WTC11 (cell line): ENCODE measurements around the gene RPL37. TPM values are rescaled to one million over a fixed set of nuclear protein-coding genes. Genes with fewer than 3 reads are reported as not detected.
"Not testable (repeated sequence)": the region's sequence is repeated elsewhere in the genome, so short reads cannot be mapped to it uniquely, and the experiment has no call there.

Source experiments
- ATAC-seq: fragments of 200-7000 bp; cut with Tn5 transposase; 2 replicates; pipeline ENCODE4 v1.10.0; 2021; ENCODE audit warnings: mild to moderate bottlenecking, moderate library complexity
- CTCF ChIA-PET: fragments of 300-600 bp; sonication (Branson Sonifier 250); formaldehyde crosslinking; loops from one replicate; lab custom pipeline; 2021; ENCODE audit warnings: antibody characterized with exemption; lab: Charles Lee
- POLR2A ChIA-PET: fragments of 350-600 bp; sonication (Branson Sonifier 250); formaldehyde crosslinking; loops from one replicate; lab custom pipeline; 2021; ENCODE audit warnings: antibody characterized with exemption; lab: Charles Lee
- DNase-seq: peaks from one replicate; pipeline ENCODE4 v3.0.0; 2021; ENCODE audit warnings: low spot score
- H3K27ac Mint-ChIP-seq: 2 replicates; pipeline ENCODE4 v1.8.0; 2021; ENCODE audit warnings: mixed read lengths
- H3K27me3 Mint-ChIP-seq: 2 replicates; pipeline ENCODE4 v1.8.0; 2021; ENCODE audit warnings: low read depth, mild to moderate bottlenecking, moderate library complexity, mixed read lengths
- H3K36me3 Mint-ChIP-seq: 2 replicates; pipeline ENCODE4 v1.8.0; 2021; ENCODE audit warnings: mixed read lengths
- H3K4me1 Mint-ChIP-seq: 2 replicates; pipeline ENCODE4 v1.8.0; 2022; ENCODE audit warnings: mixed read lengths
- H3K4me3 Mint-ChIP-seq: 2 replicates; pipeline ENCODE4 v1.8.0; 2021; ENCODE audit warnings: mild to moderate bottlenecking, moderate library complexity, mixed read lengths
- H3K9me3 Mint-ChIP-seq: 2 replicates; pipeline ENCODE4 v1.8.0; 2021; ENCODE audit warnings: mixed read lengths
- ATF1 ChIP-seq: sonication (generic); formaldehyde crosslinking; IDR thresholded peaks from 2 replicates; pipeline ENCODE4 v1.8.1; 2023; ENCODE audit warnings: mild to moderate bottlenecking, moderate library complexity, missing genetic modification reagents
- CBFB ChIP-seq: sonication (generic); formaldehyde crosslinking; IDR thresholded peaks from 2 replicates; pipeline ENCODE4 v1.8.1; 2022; ENCODE audit warnings: mild to moderate bottlenecking, low read depth, missing genetic modification reagents
- ESRRA ChIP-seq: sonication (generic); formaldehyde crosslinking; IDR thresholded peaks from 2 replicates; pipeline ENCODE4 v1.8.1; 2022; ENCODE audit warnings: mild to moderate bottlenecking, missing genetic modification reagents, borderline replicate concordance
- FOXK1 ChIP-seq: sonication (generic); formaldehyde crosslinking; IDR thresholded peaks from 2 replicates; pipeline ENCODE4 v1.8.0; 2022; ENCODE audit warnings: mild to moderate bottlenecking, moderate library complexity, missing genetic modification reagents
- GRHL2 ChIP-seq: fragments of 250-450 bp; sonication (Bioruptor Pico); IDR thresholded peaks from 2 replicates; pipeline ENCODE4 v1.8.0; 2022; ENCODE audit warnings: mild to moderate bottlenecking, moderate library complexity; ENCODE audit not compliant: insufficient replicate concordance, severe bottlenecking
- HMGA2 ChIP-seq: fragments of 250-450 bp; sonication (Bioruptor Pico); IDR thresholded peaks from 2 replicates; pipeline ENCODE4 v1.4.0; 2021; ENCODE audit warnings: mild to moderate bottlenecking, moderate library complexity
- IRF2 ChIP-seq: sonication (generic); formaldehyde crosslinking; IDR thresholded peaks from 2 replicates; pipeline ENCODE4 v1.8.0; 2022; ENCODE audit warnings: low read depth, missing genetic modification reagents, borderline replicate concordance
- NFE2L1 ChIP-seq: sonication (generic); formaldehyde crosslinking; IDR thresholded peaks from 2 replicates; pipeline ENCODE4 v1.8.1; 2023; ENCODE audit warnings: missing genetic modification reagents
- NR2C2 ChIP-seq: sonication (generic); formaldehyde crosslinking; IDR thresholded peaks from 2 replicates; pipeline ENCODE4 v1.8.0; 2022; ENCODE audit warnings: mild to moderate bottlenecking, missing genetic modification reagents
- PRRX2 ChIP-seq: fragments of 250-450 bp; sonication (Bioruptor Pico); IDR thresholded peaks from 2 replicates; pipeline ENCODE4 v1.8.0; 2021; ENCODE audit warnings: mild to moderate bottlenecking
- TEAD4 ChIP-seq: sonication (generic); formaldehyde crosslinking; IDR thresholded peaks from 2 replicates; pipeline ENCODE4 v1.8.0; 2022; ENCODE audit warnings: mild to moderate bottlenecking, missing genetic modification reagents
- TP53 ChIP-seq: sonication (generic); formaldehyde crosslinking; IDR thresholded peaks from 2 replicates; pipeline ENCODE4 v1.8.1; 2023; ENCODE audit warnings: mild to moderate bottlenecking, missing genetic modification reagents
- ZBTB21 ChIP-seq: sonication (generic); formaldehyde crosslinking; IDR thresholded peaks from 2 replicates; pipeline ENCODE4 v1.8.1; 2023; ENCODE audit warnings: mild to moderate bottlenecking, missing genetic modification reagents, borderline replicate concordance
- ZNF263 ChIP-seq: sonication (generic); formaldehyde crosslinking; IDR thresholded peaks from 2 replicates; pipeline ENCODE4 v1.8.1; 2022; ENCODE audit warnings: low read depth, mild to moderate bottlenecking, moderate library complexity, missing genetic modification reagents
- total RNA-seq: library from RNA; stranded (reverse); gene quantifications from 3 replicates; pipeline ENCODE4 v1.2.3, GENCODE V29; 2021
- TF ChIP-seq, protein P1 (sequence below): sonication (generic); formaldehyde crosslinking; IDR thresholded peaks from 2 replicates; pipeline ENCODE4 v1.8.1; 2022; ENCODE audit warnings: missing genetic modification reagents, borderline replicate concordance
- TF ChIP-seq, protein P2 (sequence below): fragments of 250-450 bp; sonication (Bioruptor Pico); IDR thresholded peaks from 2 replicates; pipeline ENCODE4 v1.9.0; 2021; ENCODE audit warnings: mild to moderate bottlenecking
- TF ChIP-seq, protein P3 (sequence below): sonication (generic); formaldehyde crosslinking; IDR thresholded peaks from 2 replicates; pipeline ENCODE4 v1.8.1; 2023; ENCODE audit warnings: mild to moderate bottlenecking, moderate library complexity, missing genetic modification reagents
- TF ChIP-seq, protein P4 (sequence below): sonication (generic); formaldehyde crosslinking; IDR thresholded peaks from 2 replicates; pipeline ENCODE4 v1.8.0; 2022; ENCODE audit warnings: mild to moderate bottlenecking, missing genetic modification reagents
- TF ChIP-seq, protein P5 (sequence below): sonication (generic); formaldehyde crosslinking; IDR thresholded peaks from 2 replicates; pipeline ENCODE4 v1.8.1; 2023; ENCODE audit warnings: mild to moderate bottlenecking, missing genetic modification reagents, moderate library complexity
- TF ChIP-seq, protein P6 (sequence below): sonication (generic); formaldehyde crosslinking; IDR thresholded peaks from 2 replicates; pipeline ENCODE4 v1.8.1; 2023; ENCODE audit warnings: mild to moderate bottlenecking, missing genetic modification reagents
- TF ChIP-seq, protein P7 (sequence below): sonication (generic); formaldehyde crosslinking; IDR thresholded peaks from 2 replicates; pipeline ENCODE4 v1.8.1; 2022; ENCODE audit warnings: low read depth, missing genetic modification reagents, borderline replicate concordance

Gene RPL37
- total RNA-seq, 1 experiment from 2014 or later: 1,405 TPM

DNA sequence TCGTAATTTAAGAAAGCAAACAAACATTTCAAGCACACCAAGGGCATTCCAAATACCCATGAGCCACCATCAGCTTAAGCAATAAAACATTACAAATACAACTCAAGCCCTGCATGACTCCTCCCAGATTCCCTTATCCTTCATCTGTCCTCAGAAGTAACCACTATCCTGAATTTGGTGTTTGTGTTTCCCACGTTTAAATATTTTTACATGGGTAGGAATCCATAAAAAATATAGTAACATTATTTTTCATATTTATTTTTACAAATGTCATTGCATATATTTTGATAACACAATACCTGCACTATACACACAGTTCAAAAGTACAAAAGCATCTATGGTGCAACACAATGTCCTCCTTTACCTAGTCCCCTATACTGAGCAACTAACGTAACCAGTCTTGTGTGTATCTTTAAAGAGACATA lies 43.3 kb downstream of the RPL37 start (continued):
- TF ChIP-seq, protein P1, sequence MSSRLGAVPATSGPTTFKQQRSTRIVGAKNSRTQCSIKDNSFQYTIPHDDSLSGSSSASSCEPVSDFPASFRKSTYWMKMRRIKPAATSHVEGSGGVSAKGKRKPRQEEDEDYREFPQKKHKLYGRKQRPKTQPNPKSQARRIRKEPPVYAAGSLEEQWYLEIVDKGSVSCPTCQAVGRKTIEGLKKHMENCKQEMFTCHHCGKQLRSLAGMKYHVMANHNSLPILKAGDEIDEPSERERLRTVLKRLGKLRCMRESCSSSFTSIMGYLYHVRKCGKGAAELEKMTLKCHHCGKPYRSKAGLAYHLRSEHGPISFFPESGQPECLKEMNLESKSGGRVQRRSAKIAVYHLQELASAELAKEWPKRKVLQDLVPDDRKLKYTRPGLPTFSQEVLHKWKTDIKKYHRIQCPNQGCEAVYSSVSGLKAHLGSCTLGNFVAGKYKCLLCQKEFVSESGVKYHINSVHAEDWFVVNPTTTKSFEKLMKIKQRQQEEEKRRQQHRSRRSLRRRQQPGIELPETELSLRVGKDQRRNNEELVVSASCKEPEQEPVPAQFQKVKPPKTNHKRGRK: no peak

DNA sequence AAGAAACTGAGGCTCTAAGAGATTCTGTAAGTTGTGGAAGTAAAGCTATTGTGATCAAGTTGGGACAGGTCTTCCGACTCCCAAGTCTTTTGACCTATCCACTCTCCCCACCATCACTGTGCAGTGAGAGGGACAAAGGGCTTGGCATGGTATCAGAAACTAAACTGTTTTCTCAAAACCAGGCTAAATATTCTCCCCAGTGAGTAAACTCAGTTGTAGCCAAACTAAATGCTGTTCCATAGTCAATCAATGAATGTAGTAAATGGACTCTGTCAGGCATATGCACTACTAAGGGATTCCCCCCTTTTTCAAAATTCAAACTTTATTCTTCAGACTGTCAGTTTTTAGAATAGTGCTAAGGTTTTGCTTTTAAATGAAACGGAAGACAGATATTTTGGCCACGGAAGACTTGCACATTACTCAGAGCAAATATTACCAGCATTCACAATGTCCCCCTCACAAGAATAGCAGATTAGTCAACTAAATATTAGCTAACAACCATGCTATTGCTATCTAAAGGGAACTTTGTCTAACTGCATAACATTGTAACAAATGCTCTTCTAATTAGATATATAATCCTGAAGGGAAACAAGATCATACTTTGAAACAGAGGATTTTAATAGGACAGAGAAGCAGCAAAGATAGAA lies 44.0 kb downstream of the RPL37 start:
- Mint-ChIP-seq H3K27me3 (no peaks in the 10 kb centered on the region), H3K9me3 (peaks cover 10% of the 10 kb centered on the region), H3K36me3 (peaks cover 29% of the 10 kb centered on the region), H3K4me1 (peaks cover 28% of the 10 kb centered on the region), H3K4me3 (no peak overlapping the region), H3K27ac (peak overlapping the region; percentile 1; the same call in 1 of the 2 replicates)
- no peak for DNase-seq
- no peak for ATAC-seq
- ChIA-PET CTCF (interaction anchor here (0.6 kb wide), 1 partner anchor 164 kb away, joined by 9 read pairs; no protein-coding TSS in a partner anchor), POLR2A (no interaction called here)
- TF ChIP-seq, protein P2, sequence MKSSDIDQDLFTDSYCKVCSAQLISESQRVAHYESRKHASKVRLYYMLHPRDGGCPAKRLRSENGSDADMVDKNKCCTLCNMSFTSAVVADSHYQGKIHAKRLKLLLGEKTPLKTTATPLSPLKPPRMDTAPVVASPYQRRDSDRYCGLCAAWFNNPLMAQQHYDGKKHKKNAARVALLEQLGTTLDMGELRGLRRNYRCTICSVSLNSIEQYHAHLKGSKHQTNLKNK: no peak
- no peak for TF ChIP-seq NFE2L1 (CRISPR knock-in tag)
- TF ChIP-seq IRF2: no peak
- TF ChIP-seq ATF1: no peak
- TF ChIP-seq ESRRA: no peak
- TF ChIP-seq CBFB (CRISPR knock-in tag): no peak
- TF ChIP-seq TP53 (CRISPR knock-in tag): no peak
- TF ChIP-seq, protein P3, sequence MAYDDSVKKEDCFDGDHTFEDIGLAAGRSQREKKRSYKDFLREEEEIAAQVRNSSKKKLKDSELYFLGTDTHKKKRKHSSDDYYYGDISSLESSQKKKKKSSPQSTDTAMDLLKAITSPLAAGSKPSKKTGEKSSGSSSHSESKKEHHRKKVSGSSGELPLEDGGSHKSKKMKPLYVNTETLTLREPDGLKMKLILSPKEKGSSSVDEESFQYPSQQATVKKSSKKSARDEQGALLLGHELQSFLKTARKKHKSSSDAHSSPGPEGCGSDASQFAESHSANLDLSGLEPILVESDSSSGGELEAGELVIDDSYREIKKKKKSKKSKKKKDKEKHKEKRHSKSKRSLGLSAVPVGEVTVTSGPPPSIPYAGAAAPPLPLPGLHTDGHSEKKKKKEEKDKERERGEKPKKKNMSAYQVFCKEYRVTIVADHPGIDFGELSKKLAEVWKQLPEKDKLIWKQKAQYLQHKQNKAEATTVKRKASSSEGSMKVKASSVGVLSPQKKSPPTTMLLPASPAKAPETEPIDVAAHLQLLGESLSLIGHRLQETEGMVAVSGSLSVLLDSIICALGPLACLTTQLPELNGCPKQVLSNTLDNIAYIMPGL (CRISPR knock-in tag): no peak
- no peak for TF ChIP-seq NR2C2
- TF ChIP-seq, protein P4, sequence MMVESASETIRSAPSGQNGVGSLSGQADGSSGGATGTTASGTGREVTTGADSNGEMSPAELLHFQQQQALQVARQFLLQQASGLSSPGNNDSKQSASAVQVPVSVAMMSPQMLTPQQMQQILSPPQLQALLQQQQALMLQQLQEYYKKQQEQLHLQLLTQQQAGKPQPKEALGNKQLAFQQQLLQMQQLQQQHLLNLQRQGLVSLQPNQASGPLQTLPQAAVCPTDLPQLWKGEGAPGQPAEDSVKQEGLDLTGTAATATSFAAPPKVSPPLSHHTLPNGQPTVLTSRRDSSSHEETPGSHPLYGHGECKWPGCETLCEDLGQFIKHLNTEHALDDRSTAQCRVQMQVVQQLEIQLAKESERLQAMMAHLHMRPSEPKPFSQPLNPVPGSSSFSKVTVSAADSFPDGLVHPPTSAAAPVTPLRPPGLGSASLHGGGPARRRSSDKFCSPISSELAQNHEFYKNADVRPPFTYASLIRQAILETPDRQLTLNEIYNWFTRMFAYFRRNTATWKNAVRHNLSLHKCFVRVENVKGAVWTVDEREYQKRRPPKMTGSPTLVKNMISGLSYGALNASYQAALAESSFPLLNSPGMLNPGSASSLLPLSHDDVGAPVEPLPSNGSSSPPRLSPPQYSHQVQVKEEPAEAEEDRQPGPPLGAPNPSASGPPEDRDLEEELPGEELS (CRISPR knock-in tag): no peak
- TF ChIP-seq TEAD4 (CRISPR knock-in tag): no peak
- no peak for TF ChIP-seq ZNF263 (CRISPR knock-in tag)
- TF ChIP-seq HMGA2: no peak

DNA sequence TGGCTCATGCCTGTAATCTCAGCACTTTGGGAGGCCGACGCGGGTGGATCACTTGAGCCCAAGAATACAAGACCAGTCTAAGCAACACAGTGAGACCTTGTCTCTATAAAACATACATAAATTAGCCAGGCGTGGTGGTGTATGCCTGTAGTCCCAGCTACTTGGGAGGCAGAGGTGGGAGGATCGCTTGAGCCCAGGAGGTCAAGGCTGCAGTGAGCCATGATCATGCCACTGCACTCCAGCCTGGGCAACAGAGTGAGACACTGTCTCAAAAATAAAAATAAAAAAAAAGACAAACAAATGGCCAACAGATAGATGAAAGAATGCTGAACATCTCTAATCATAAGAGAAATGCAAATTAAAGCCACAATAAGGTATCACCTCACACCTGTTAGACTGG lies 46.1 kb downstream of the RPL37 start:
- POLR2A ChIA-PET, H3K4me3 Mint-ChIP-seq, CTCF ChIA-PET, H3K27ac Mint-ChIP-seq, H3K27me3 Mint-ChIP-seq, DNase-seq, ATAC-seq: not testable (repeated sequence)
- peaks cover 10% of the 10 kb centered on the region for H3K9me3 Mint-ChIP-seq
- H3K36me3 Mint-ChIP-seq: peaks cover 21% of the 10 kb centered on the region
- H3K4me1 Mint-ChIP-seq: peaks cover 23% of the 10 kb centered on the region

DNA sequence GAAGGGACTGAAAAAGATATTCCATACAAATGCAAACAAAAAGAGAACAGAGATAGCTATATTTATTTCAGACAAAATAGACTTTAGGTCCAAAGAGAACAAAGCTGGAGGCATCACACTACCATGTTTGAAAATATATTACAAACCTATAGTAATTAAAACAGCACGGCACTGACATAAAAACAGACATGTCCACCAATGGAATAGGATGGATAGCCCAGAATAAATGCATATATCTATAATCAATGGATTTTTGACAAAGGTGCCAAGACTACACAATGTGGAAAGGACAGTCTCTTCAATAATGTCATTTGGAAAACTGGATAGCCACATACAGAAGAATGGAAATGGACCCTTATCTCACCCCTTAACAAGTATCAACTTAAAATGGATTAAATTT lies 47.0 kb downstream of the RPL37 start:
- H3K9me3 Mint-ChIP-seq: peaks cover 10% of the 10 kb centered on the region
- CTCF ChIA-PET: no interaction called here
- no peak overlapping the region for H3K4me3 Mint-ChIP-seq
- TF ChIP-seq, protein P5, sequence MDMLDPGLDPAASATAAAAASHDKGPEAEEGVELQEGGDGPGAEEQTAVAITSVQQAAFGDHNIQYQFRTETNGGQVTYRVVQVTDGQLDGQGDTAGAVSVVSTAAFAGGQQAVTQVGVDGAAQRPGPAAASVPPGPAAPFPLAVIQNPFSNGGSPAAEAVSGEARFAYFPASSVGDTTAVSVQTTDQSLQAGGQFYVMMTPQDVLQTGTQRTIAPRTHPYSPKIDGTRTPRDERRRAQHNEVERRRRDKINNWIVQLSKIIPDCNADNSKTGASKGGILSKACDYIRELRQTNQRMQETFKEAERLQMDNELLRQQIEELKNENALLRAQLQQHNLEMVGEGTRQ: no peak
- no peak for TF ChIP-seq PRRX2
- TF ChIP-seq, protein P6, sequence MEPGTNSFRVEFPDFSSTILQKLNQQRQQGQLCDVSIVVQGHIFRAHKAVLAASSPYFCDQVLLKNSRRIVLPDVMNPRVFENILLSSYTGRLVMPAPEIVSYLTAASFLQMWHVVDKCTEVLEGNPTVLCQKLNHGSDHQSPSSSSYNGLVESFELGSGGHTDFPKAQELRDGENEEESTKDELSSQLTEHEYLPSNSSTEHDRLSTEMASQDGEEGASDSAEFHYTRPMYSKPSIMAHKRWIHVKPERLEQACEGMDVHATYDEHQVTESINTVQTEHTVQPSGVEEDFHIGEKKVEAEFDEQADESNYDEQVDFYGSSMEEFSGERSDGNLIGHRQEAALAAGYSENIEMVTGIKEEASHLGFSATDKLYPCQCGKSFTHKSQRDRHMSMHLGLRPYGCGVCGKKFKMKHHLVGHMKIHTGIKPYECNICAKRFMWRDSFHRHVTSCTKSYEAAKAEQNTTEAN: no peak
- TF ChIP-seq GRHL2 (CRISPR knock-in tag): no peak
- TF ChIP-seq ZBTB21 (CRISPR knock-in tag): no peak
- TF ChIP-seq, protein P2: no peak
- no peak for TF ChIP-seq FOXK1 (CRISPR knock-in tag)
- TF ChIP-seq, protein P7, sequence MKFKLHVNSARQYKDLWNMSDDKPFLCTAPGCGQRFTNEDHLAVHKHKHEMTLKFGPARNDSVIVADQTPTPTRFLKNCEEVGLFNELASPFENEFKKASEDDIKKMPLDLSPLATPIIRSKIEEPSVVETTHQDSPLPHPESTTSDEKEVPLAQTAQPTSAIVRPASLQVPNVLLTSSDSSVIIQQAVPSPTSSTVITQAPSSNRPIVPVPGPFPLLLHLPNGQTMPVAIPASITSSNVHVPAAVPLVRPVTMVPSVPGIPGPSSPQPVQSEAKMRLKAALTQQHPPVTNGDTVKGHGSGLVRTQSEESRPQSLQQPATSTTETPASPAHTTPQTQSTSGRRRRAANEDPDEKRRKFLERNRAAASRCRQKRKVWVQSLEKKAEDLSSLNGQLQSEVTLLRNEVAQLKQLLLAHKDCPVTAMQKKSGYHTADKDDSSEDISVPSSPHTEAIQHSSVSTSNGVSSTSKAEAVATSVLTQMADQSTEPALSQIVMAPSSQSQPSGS (CRISPR knock-in tag): no peak
- no peak for TF ChIP-seq IRF2

More for the DNA sequence above, 47.0 kb downstream of the RPL37 start:
- peaks cover 14% of the 10 kb centered on the region for H3K4me1 Mint-ChIP-seq
- ATAC-seq (no peak), DNase-seq (no peak)
- no peak overlapping the region for H3K27ac Mint-ChIP-seq
- peaks cover 21% of the 10 kb centered on the region for H3K36me3 Mint-ChIP-seq
- no peaks in the 10 kb centered on the region for H3K27me3 Mint-ChIP-seq
- POLR2A ChIA-PET: no interaction called here
